ENCODE data around the gene GNPDA1. TPM values are rescaled to one million over a fixed set of nuclear protein-coding genes. Genes with fewer than 3 reads are reported as not detected.

The GNPDA1 gene
- total and polyA plus RNA-seq, 2 of the 8 experiments (the other 6 are each of a cell fraction or from before 2014, with no cell fraction given) = 33.0 to 94.3 TPM

DNA sequence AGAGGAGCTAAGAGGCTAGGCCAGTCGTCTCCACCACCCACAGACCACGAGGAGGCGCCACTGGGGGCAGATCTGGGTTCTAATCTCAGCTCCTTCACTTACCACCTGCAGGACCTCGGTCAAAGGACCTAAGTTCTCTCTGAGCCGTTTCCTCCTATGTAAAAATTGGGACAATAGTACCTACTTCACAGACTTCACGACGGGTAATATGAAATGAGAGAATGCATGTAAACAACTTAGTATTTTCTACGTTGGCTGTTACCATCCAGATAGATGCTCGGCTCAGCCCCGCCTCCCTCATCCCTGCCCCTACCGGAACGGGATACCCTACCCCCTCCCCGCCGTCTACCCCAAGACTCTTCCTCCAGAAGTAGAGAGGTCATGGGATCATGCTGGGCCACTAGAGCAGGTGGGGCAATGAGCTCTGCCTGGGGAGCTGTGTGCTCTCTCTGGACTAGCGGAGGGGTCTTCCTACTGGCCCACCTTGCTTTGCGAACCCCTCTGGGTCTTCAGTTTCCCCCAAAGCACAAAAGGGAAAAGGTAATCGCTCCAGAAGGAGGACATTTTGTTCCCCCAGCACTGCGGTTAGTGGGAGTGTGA, 541 bp downstream of the GNPDA1 start:
- H2BK20ac ChIP-seq (ENCODE audit: low read length) = no peak overlapping the region
- peak overlapping the region; percentile 14 for H4K5ac ChIP-seq (ENCODE audit: insufficient read length, low read depth, low read length)
- H4K8ac ChIP-seq (ENCODE audit: extremely low read depth, insufficient read depth, low read length) = peak overlapping the region; percentile 82
- no peaks in the 10 kb centered on the region for H3K27me3 ChIP-seq (replicated peaks in 1 of 4; ENCODE audit: control insufficient read depth in 3 of 4, extremely low read depth in 1 of 4, insufficient read depth in 3 of 4, low read length in 3 of 4)
- no peak overlapping the region for H3K4ac ChIP-seq (replicated peaks; ENCODE audit: insufficient read length, low read depth, low read length)
- H2AK5ac ChIP-seq (ENCODE audit: low read depth, low read length) = no peak overlapping the region
- peaks cover 0 to 2% (median 2%) of the 10 kb centered on the region in 4 experiments; a peak in 4 of 7 replicates for H3K4me1 ChIP-seq (replicated peaks in 1 of 4; ENCODE audit: control insufficient read depth in 3 of 4, insufficient read depth in 4 of 4, low read length in 3 of 4)
- no peak overlapping the region for H3K14ac ChIP-seq (ENCODE audit: insufficient read length)
- H3K23me2 ChIP-seq (ENCODE audit: low read depth, low read length) = peaks cover 4% of the 10 kb centered on the region; the same call in 1 of the 2 replicates
- H3K9me3 ChIP-seq (ENCODE audit: insufficient read depth in 2 of 2, low read depth in 1 of 2, low read length in 1 of 2) = no peaks in the 10 kb centered on the region
- no peaks in the 10 kb centered on the region for H4K20me1 ChIP-seq (replicated peaks in 1 of 2; ENCODE audit: control insufficient read depth in 1 of 2, insufficient read depth in 2 of 2, low read length in 2 of 2)
- CTCF ChIA-PET (ENCODE audit: partially characterized antibody) = interaction anchor here (0.7 to 11.4 kb wide), 35 partner anchors 8 to 701 kb away, joined by 3 to 112 read pairs (median 4); partner anchors contain the start of genes FCHSD1, NDFIP1 and RNF14
- no peak overlapping the region for H3K56ac ChIP-seq (replicated peaks; ENCODE audit: insufficient read length, low read depth, low read length)
- peak overlapping the region; percentile 4; the same call in 1 of the 2 replicates for H2AFZ ChIP-seq (ENCODE audit: low read length)
- peak overlapping the region; percentile 5 for H3K18ac ChIP-seq (ENCODE audit: extremely low read depth, low read length)
- H2BK15ac ChIP-seq (ENCODE audit: low read length) = no peak overlapping the region
- peaks cover 0 to 10% (median 2%) of the 10 kb centered on the region in 4 experiments; a peak in 4 of 8 replicates for H3K36me3 ChIP-seq (ENCODE audit: control insufficient read depth in 2 of 4, insufficient read depth in 4 of 4, low read length in 3 of 4)
- WGBS, 2 experiments (ENCODE audit: extremely low coverage in 1 of 2, insufficient coverage in 1 of 2, insufficient read length in 1 of 2, insufficient replicate concordance in 2 of 2, low coverage in 1 of 2, low lambda C conversion rate in 2 of 2, missing lambda C conversion rate in 1 of 2) = 12% methylated on average over 18 of the region's 18 CpGs; no CpG with 5 or more reads in 1 of the 2 experiments
- DNase-seq (ENCODE audit: low read depth in 1 of 2, low spot score in 2 of 2) = peak; percentile 31 to 86
- H3K27ac ChIP-seq (ENCODE audit: low read depth, low read length) = peak overlapping the region; percentile 59; the same call in 1 of the 2 replicates
- peak overlapping the region; percentile 56 to 81 (median 68) for H3K4me3 ChIP-seq (ENCODE audit: extremely low read depth in 1 of 4, insufficient read depth in 2 of 4, low read depth in 3 of 4, low read length in 4 of 4)
- H3K9ac ChIP-seq (replicated peaks in 1 of 4; ENCODE audit: extremely low read depth in 1 of 4, low read depth in 3 of 4, low read length in 3 of 4) = peak overlapping the region; percentile 63 to 73 (median 67)
- H2BK120ac ChIP-seq (replicated peaks; ENCODE audit: low read depth, low read length) = no peak overlapping the region
- H2BK12ac ChIP-seq (ENCODE audit: low read depth, low read length) = no peak overlapping the region
- H3K79me2 ChIP-seq (ENCODE audit: control insufficient read depth in 1 of 2, insufficient read depth in 2 of 2, low read length in 2 of 2) = no peaks in the 10 kb centered on the region
- POLR2A ChIA-PET (ENCODE audit: partially characterized antibody) = interaction anchor here (0.6 to 2.4 kb wide), 27 partner anchors 9 to 386 kb away, joined by 3 to 12 read pairs (median 4); partner anchors contain the start of genes NDFIP1 and RNF14
- FAIRE-seq = no peak
- H3K4me2 ChIP-seq (ENCODE audit: insufficient read depth in 1 of 2, low read depth in 2 of 2, low read length in 2 of 2) = peak overlapping the region; percentile 75 to 78
- no peaks in the 10 kb centered on the region for H3K79me1 ChIP-seq (ENCODE audit: low read depth, low read length)
- H3K23ac ChIP-seq (ENCODE audit: insufficient read length) = no peak overlapping the region
- H4K91ac ChIP-seq (replicated peaks; ENCODE audit: insufficient read length, low read length) = peak overlapping the region; percentile 48
- peak overlapping the region; percentile 11; the same call in 1 of the 2 replicates for H2BK5ac ChIP-seq (ENCODE audit: low read depth, low read length)
- TF ChIP-seq RBBP5 (IDR thresholded peaks at IDR 0.05; ENCODE audit: borderline replicate concordance, low read depth, low read length) = no peak; the same call in 1 of the 2 replicates

All from H1 (cell line).